Activated CD8-positive, alpha-beta memory T cell treated with anti-CD3 and anti-CD28 coated beads for 1 hour (primary cell): ENCODE results near the gene C2CD2.
"Not testable (repeated sequence)": the region's sequence is repeated elsewhere in the genome, so short reads cannot be mapped to it uniquely, and the experiment has no call there.

Experiments used
- DNase-seq, 2 donors: peaks; one replicate each; pipeline ENCODE4 v3.0.0-alpha.2; 2020; ENCODE audit warnings: low read depth in 1 of 2; ENCODE audit errors: extremely low read depth in 1 of 2

C2CD2 gene

DNA sequence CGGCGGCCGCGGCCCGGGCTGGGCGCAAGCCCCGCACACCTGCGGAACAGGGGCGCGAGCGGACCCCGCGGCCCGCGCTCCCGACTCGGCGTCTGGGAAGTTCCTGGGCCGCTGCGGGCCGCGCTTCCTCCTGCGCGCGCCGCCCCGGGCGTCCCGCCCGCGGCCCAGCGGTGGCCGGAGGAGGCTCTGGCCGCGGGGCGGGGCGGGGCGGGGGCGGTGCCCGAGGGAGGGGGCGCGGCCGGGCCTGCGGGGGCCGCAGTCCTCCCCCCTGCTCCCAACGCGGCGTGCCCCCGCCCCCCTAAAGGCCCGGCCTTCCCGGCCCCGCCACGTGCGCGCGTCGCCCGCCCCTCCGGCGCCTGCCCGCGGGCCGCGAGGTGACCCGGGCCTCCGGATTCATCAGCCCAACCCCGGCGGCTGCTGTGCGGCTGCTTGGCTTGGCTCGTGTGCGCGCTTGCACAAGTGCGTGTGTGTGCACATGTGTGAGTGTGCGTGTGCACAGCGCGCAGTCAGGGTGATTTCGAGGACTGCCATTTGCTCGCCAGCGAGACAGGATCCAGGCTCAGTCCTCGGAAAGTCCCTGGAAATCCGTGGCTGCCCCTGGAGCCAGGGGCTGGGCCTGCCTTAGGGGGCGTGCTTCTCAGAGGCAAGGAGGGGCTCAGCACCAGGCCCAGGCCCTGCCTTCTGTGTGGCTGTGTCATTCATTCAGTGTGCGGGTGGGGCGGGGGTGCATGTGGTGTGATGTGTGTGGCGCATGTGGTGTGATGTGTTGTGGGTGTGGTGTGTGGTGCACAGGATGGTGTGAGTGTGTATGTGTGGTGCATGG lies at the start of gene C2CD2:
Gene C2CD2 (minus strand): TSS at position 188 of the 823 bp plus-strand sequence. CDS start 370 bp downstream, outside the sequence.
- DNase-seq: no peak

- DNase-seq: no peak
Observed at GRCh38 chr21:42003051-42003461, 49.2 kb upstream of the C2CD2 start.

- DNase-seq: peak in 1 of 2 donors; percentile 24
Observed at GRCh38 chr21:42002421-42002958, 48.7 kb upstream of the C2CD2 start.

DNA sequence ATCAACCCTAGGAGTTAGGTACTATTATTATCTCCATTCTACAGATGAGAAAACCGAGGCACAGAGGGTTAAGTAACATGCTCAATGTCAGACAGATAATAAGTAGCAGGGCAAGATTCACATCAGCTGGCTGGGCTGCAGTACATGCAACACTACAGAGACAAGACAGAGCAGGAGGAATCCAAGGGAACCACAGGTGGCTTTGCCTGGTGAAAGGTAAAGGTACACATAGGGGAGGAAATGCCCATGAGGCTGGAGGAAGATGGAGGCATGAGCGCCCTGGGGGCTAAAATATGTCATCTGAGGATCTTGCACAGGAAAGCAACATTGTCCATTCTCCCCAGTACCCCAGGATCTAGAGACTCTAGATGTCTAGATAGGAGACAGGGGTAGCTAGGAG lies 48.0 kb upstream of the C2CD2 start:
- no peak for DNase-seq

DNA sequence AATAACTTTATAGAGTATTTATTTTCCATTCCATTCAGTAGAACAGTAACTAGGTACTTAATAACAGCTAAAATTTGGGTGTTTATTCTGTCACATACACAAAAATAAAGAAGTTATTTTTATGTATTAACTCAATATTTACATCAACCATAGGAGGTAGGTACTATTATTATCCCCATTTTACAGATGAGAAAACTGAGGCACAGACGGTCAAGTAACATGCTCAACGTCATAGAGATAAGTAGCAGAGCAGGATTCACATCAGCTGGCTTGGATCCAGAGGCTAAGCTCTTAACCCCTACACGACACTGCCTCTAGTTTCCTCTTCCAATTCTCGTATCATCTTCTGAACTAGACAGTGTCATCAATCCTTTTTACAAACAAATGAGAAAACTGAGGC lies 47.1 kb upstream of the C2CD2 start:
- DNase-seq: no peak

DNA sequence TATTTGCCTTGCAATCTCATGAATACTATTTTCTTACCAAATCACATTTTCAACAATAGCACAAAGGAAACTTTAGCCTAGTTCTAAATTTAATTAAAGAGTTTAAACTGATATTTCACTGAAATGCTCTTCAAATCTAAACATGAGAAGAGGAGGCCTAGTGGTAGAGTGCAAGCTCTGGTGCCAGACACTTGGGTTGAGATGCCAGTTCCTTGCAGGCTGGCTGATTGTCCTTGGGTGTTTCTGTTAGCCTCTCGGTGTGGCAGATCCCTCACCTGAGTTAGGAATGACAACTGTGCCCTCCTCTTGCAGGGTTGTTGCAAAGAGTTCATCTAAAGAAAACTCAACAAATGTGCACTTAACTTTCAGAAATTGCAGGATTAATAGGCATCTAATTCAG lies 43.8 kb upstream of the C2CD2 start:
- no peak for DNase-seq

- DNase-seq: no peak
Observed at GRCh38 chr21:41995577-41995976, 41.8 kb upstream of the C2CD2 start.

GRCh38 chr21:41994613-41995012 lies 40.8 kb upstream of the C2CD2 start:
- DNase-seq: not testable (repeated sequence)

GRCh38 chr21:41993744-41994143 lies 39.9 kb upstream of the C2CD2 start:
- DNase-seq: no peak

GRCh38 chr21:41992576-41992975 lies 38.8 kb upstream of the C2CD2 start:
- no peak for DNase-seq

GRCh38 chr21:41991659-41992058 lies 37.8 kb upstream of the C2CD2 start:
- no peak for DNase-seq

DNA sequence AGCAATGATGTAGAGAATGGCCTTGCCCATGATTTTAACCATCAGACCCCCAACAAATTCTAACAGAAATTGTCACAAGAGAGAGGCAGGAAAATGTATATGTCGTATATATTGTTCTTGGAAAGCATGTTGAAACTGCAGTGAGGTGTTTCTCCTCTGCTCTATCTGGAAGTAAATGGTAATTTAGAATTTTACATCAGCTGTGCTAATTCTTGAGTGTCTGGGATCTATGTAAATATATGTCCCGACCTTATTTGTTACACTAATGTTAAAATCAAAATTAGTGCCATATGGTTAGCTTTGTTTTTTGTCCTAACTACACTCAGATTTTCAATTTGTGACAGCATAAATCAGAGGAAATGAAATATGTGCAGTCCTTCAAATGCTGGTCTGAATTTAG lies 35.9 kb upstream of the C2CD2 start:
- no peak for DNase-seq

- DNase-seq: no peak
Observed at GRCh38 chr21:41987310-41987709, 33.5 kb upstream of the C2CD2 start.

DNA sequence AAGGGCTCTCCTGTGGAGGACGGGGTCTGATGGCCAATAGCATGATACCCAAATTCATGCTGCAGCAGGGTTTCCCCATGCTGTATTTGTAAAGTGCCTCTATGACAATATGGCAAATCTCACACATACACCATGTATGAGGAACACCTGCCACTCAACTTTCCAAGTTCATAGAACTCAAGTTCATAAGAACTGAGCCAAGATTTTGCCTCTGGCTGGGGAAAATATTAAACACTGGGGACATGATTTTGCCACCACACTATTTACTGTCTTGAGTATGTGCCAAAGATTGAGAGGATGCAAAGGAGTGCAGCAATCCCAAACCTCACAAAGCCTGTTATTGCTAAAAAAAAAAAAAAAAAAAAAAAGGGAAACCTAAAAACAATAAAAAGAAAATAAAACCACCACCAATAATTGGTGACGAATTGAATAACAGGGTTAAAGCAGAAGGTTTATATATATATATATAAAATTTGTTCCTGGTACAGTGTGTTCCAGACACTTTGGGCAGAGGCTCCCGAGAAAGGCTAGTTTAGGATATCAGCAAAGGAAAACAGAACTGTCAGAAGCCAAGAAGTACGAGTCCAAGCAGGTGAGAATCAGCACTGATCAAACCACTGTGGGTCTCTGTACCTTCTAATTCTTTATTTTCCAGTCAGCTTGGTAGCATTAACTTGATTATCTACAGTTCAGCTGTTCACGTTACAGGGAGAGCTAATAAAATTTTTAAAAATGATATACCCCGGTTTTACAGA lies 32.0 kb upstream of the C2CD2 start:
- no peak for DNase-seq

GRCh38 chr21:41983229-41983628 lies 29.4 kb upstream of the C2CD2 start:
- no peak for DNase-seq

DNA sequence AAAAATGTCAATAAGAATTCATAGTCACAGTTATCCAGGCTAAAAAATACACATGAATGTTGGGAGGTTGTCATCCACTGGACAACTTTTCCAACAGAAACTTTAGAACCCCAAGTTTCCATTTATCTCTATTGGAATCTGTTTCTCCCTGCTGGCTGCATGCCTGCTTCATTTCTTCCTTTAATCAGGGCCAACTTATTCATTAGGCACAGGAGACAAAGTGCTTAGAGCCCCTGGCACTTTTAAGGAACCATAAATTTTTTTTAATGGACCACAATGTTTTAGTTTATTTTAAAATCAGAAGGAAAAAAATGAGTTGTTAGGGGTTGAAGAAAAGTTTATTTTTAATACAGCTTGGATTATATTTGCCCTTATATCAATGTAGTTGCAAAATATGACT lies 26.7 kb upstream of the C2CD2 start:
- no peak for DNase-seq

- DNase-seq: no peak
Observed at GRCh38 chr21:41979751-41980369, 26.0 kb upstream of the C2CD2 start.

GRCh38 chr21:41979335-41979734 lies 25.5 kb upstream of the C2CD2 start:
- DNase-seq: no peak

- DNase-seq: no peak
Observed at GRCh38 chr21:41977034-41977950, 23.5 kb upstream of the C2CD2 start.

DNA sequence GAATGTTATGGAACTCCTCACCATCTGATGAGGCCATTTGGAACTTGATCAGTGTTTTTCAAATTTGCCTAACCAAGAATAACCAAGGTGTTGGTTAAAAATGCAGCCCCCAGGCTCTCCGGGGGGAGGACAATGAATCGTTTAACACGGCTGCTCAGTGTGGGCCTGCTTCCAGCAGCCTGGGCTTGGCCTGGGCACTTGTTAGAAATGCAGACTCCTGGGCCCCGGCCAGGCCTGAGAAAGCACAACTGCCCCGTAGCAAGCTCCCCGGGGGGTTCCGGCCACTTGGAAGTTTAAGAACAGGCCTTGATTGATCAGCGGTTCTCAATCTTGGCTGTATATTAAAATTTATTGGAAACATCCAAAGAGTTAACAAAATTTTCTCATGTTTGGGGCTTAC lies 22.8 kb upstream of the C2CD2 start:
- no peak for DNase-seq
